ENCODE results near the gene IFT20. TPM values are rescaled to one million over a fixed set of nuclear protein-coding genes. Genes with fewer than 3 reads are reported as not detected.

IFT20 gene
- total and polyA plus RNA-seq, 2 of the 13 experiments (the other 11 are each of a cell fraction or from before 2014, with no cell fraction given) = 28.0 to 37.8 TPM

GRCh38 chr17:28317966-28318758 is 17.1 kb downstream of the IFT20 start (continued):
- no peak for TF ChIP-seq HNF4G (IDR thresholded peaks at IDR 0.05; ENCODE audit: borderline replicate concordance, low read depth, low read length)
- TF ChIP-seq HNF4G (CRISPR knock-in tag; IDR thresholded peaks at IDR 0.05; ENCODE audit: borderline replicate concordance, low read depth) = no peak
- no peak for TF ChIP-seq ZGPAT (CRISPR knock-in tag; IDR thresholded peaks at IDR 0.05)
- no peak for TF ChIP-seq BHLHE40 (IDR thresholded peaks at IDR 0.05; ENCODE audit: low read length)
- no peak for TF ChIP-seq RXRB (CRISPR knock-in tag; IDR thresholded peaks at IDR 0.05; ENCODE audit: borderline replicate concordance)
- no peak for TF ChIP-seq TFDP2 (CRISPR knock-in tag; IDR thresholded peaks at IDR 0.05)
- no peak for TF ChIP-seq HMGA1 (CRISPR knock-in tag; conservative IDR thresholded peaks at IDR 0.05)
- TF ChIP-seq HNRNPUL1 (IDR thresholded peaks at IDR 0.05; ENCODE audit: low read depth, low read length) = no peak
- TF ChIP-seq MLLT10 (CRISPR knock-in tag; IDR thresholded peaks at IDR 0.05) = no peak
- TF ChIP-seq ZNF629 (CRISPR knock-in tag; conservative IDR thresholded peaks at IDR 0.05) = no peak
- TF ChIP-seq ZNF619 (CRISPR knock-in tag; IDR thresholded peaks at IDR 0.05) = no peak
- TF ChIP-seq ZNF343 (CRISPR knock-in tag; IDR thresholded peaks at IDR 0.05) = peak; percentile 9; the same call in 1 of the 2 replicates
- no peak for TF ChIP-seq KAT7 (CRISPR knock-in tag; IDR thresholded peaks at IDR 0.05; ENCODE audit: borderline replicate concordance)
- peak; percentile 16; the same call in 1 of the 2 replicates for TF ChIP-seq ZNF430 (CRISPR knock-in tag; IDR thresholded peaks at IDR 0.05)
- TF ChIP-seq SKIL (CRISPR knock-in tag; IDR thresholded peaks at IDR 0.05; ENCODE audit: borderline replicate concordance) = 0 out of 2 replicates have a peak, but pooled peaks have one; percentile 21
- no peak for TF ChIP-seq FUBP1 (CRISPR knock-in tag; IDR thresholded peaks at IDR 0.05; ENCODE audit: borderline replicate concordance)
- TF ChIP-seq NKX3-1 (CRISPR knock-in tag; IDR thresholded peaks at IDR 0.05) = no peak
- no peak for TF ChIP-seq ARID4A (CRISPR knock-in tag; IDR thresholded peaks at IDR 0.05; ENCODE audit: borderline replicate concordance)
- TF ChIP-seq ZFP62 (CRISPR knock-in tag; IDR thresholded peaks at IDR 0.05) = no peak

Measured in HepG2 (cell line).